Naive thymus-derived CD4-positive, alpha-beta T cell (primary cell): ENCODE measurements around the gene CLEC4M. TPM values are rescaled to one million over a fixed set of nuclear protein-coding genes. Genes with fewer than 3 reads are reported as not detected.

Source experiments
- ATAC-seq: fragments of 150-1000 bp; cut with Tn5 transposase; 2 replicates; pipeline ENCODE4 v1.10.0; 2021; ENCODE audit warnings: mild to moderate bottlenecking, moderate library complexity
- CTCF ChIA-PET: fragments of 350-600 bp; sonication (Branson Sonifier 250); formaldehyde crosslinking; loops from one replicate; lab custom pipeline; 2021; ENCODE audit warnings: antibody characterized with exemption; lab: Charles Lee
- POLR2A ChIA-PET: fragments of 350-600 bp; sonication (Branson Sonifier 250); formaldehyde crosslinking; loops from one replicate; lab custom pipeline; 2021; ENCODE audit warnings: antibody characterized with exemption, inconsistent platforms; lab: Charles Lee
- DNase-seq, 9 donors: peaks; one replicate each; pipeline versions ENCODE4 v3.0.0 to v3.0.0-alpha.2; 2020 to 2022; ENCODE audit warnings: mixed read lengths in 1 of 9
- H3K27ac ChIP-seq: one replicate; pipeline ENCODE4 v1.7.0; 2013; ENCODE audit warnings: mild to moderate bottlenecking, low read depth, low read length, moderate library complexity
- H3K27me3 ChIP-seq, 2 donors: one replicate each; pipeline ENCODE4 v1.7.0; 2013; ENCODE audit warnings: low read length in 2 of 2, mild to moderate bottlenecking in 2 of 2, moderate library complexity in 2 of 2; ENCODE audit not compliant: control insufficient read depth in 2 of 2, insufficient read depth in 2 of 2
- H3K36me3 ChIP-seq, 3 experiments: 1 replicate in 2 of 3; 2 replicates in 1 of 3; pipeline ENCODE4 v1.7.0; 2013; ENCODE audit warnings: low read length in 3 of 3, mild to moderate bottlenecking in 3 of 3, moderate library complexity in 1 of 3; ENCODE audit not compliant: insufficient read depth in 3 of 3, control insufficient read depth in 2 of 3
- H3K4me1 ChIP-seq, 2 donors: one replicate each; pipeline ENCODE4 v1.7.0; 2013; ENCODE audit warnings: low read length in 2 of 2, mild to moderate bottlenecking in 2 of 2, moderate library complexity in 1 of 2; ENCODE audit not compliant: control insufficient read depth in 2 of 2, insufficient read depth in 2 of 2
- H3K4me3 ChIP-seq: 2 replicates; pipeline ENCODE4 v1.7.0; 2013; ENCODE audit warnings: mild to moderate bottlenecking, low read length
- H3K9me3 ChIP-seq, 3 experiments: 1 replicate in 2 of 3; 2 replicates in 1 of 3; pipeline ENCODE4 v1.7.0; 2013; ENCODE audit warnings: low read length in 3 of 3; ENCODE audit not compliant: control insufficient read depth in 2 of 3
- H3K27ac Mint-ChIP-seq, 9 donors: one replicate each; pipeline ENCODE4 v1.8.0; 2020 to 2022; ENCODE audit warnings: mixed read lengths in 9 of 9, mild to moderate bottlenecking in 8 of 9, moderate library complexity in 5 of 9, inconsistent platforms in 2 of 9
- H3K27me3 Mint-ChIP-seq, 5 donors: one replicate each; pipeline ENCODE4 v1.8.0; 2021 to 2022; ENCODE audit warnings: mixed read lengths in 5 of 5, mild to moderate bottlenecking in 1 of 5
- H3K36me3 Mint-ChIP-seq, 5 donors: one replicate each; pipeline ENCODE4 v1.8.0; 2020 to 2022; ENCODE audit warnings: mixed read lengths in 5 of 5, mild to moderate bottlenecking in 3 of 5, inconsistent platforms in 1 of 5
- H3K4me1 Mint-ChIP-seq, 7 donors: one replicate each; pipeline ENCODE4 v1.8.0; 2020 to 2022; ENCODE audit warnings: mixed read lengths in 7 of 7, mild to moderate bottlenecking in 3 of 7, inconsistent platforms in 1 of 7
- H3K4me3 Mint-ChIP-seq, 10 donors: one replicate each; pipeline ENCODE4 v1.8.0; 2020 to 2022; ENCODE audit warnings: mild to moderate bottlenecking in 10 of 10, mixed read lengths in 10 of 10, moderate library complexity in 6 of 10, inconsistent platforms in 2 of 10
- H3K9me3 Mint-ChIP-seq, 11 donors: one replicate each; pipeline ENCODE4 v1.8.0; 2020 to 2022; ENCODE audit warnings: mixed read lengths in 11 of 11, mild to moderate bottlenecking in 4 of 11, inconsistent platforms in 1 of 11, moderate library complexity in 1 of 11
- intact Hi-C, 2 donors: fragments of 100-400 bp; cut with micrococcal nuclease; formaldehyde crosslinking; loops; one replicate each; pipeline ENCODE4 v1.15.1; 2023
- polyA plus RNA-seq, 2 donors: library from polyadenylated mRNA; unstranded; fragments of 300-500 nt; fragmentation: Illumina TruSeq; gene quantifications; one replicate each; pipeline ENCODE4 v1.2.3, GENCODE V29; 2021
- total RNA-seq, 6 experiments: library from RNA in 5 of 6; stranded (reverse) in 5 of 6; gene quantifications; 1 replicate in 5 of 6; 2 replicates in 1 of 6; pipeline ENCODE4 v1.2.3 and lab custom pipeline; 2021 to 2026

CLEC4M gene
- total and polyA plus RNA-seq, 7 experiments from 2014 or later, result 0.74 TPM; not detected in 6

GRCh38 chr19:7801020-7801570, 38.1 kb downstream of the CLEC4M start:
- peaks cover 0 to 2% (median 0%) of the 10 kb centered on the region in 5 donors for H3K36me3 Mint-ChIP-seq

GRCh38 chr19:7806234-7806633, 43.2 kb downstream of the CLEC4M start:
- H3K27ac Mint-ChIP-seq, result no peak overlapping the region
- peaks cover 0 to 3% of the 10 kb centered on the region in 2 donors for H3K4me1 ChIP-seq
- H3K27me3 Mint-ChIP-seq, result peaks cover 0 to 27% (median 11%) of the 10 kb centered on the region in 5 donors
- no peaks in the 10 kb centered on the region for H3K27me3 ChIP-seq
- peaks cover 0 to 10% (median 7%) of the 10 kb centered on the region in 5 donors for H3K36me3 Mint-ChIP-seq
- ChIA-PET CTCF (interaction anchor here (1.2 kb wide), 1 partner anchor 238 kb away, joined by 4 read pairs; no protein-coding TSS in a partner anchor), POLR2A (interaction anchor here (0.7 kb wide), 1 partner anchor 1743 kb away, joined by 3 read pairs; no protein-coding TSS in a partner anchor)
- no peak overlapping the region for H3K27ac ChIP-seq
- peaks cover 0 to 17% (median 5%) of the 10 kb centered on the region in 11 donors for H3K9me3 Mint-ChIP-seq
- H3K9me3 ChIP-seq, result peaks cover 0 to 8% (median 0%) of the 10 kb centered on the region in 3 experiments
- peaks cover 0 to 11% (median 0%) of the 10 kb centered on the region in 7 donors for H3K4me1 Mint-ChIP-seq
- H3K36me3 ChIP-seq, result no peaks in the 10 kb centered on the region
- no peak overlapping the region for H3K4me3 ChIP-seq
- no peak for DNase-seq
- no peak for ATAC-seq
- H3K4me3 Mint-ChIP-seq, result no peak overlapping the region
- intact Hi-C loops, result no loop called here

More at GRCh38 chr19:7801020-7801570, 38.1 kb downstream of the CLEC4M start:
- no peak overlapping the region for H3K4me3 Mint-ChIP-seq
- Histone ChIP-seq H3K27ac (no peak overlapping the region), H3K4me1 (no peaks in the 10 kb centered on the region), H3K27me3 (no peaks in the 10 kb centered on the region), H3K4me3 (no peak overlapping the region), H3K9me3 (no peaks in the 10 kb centered on the region), H3K36me3 (no peaks in the 10 kb centered on the region)
- CTCF ChIA-PET, result interaction anchor here (0.7 to 5.3 kb wide), 11 partner anchors 14 to 699 kb away, joined by 3 to 55 read pairs (median 5); partner anchors contain the start of genes PET100, TRAPPC5 and XAB2
- intact Hi-C loops, result no loop called here
- POLR2A ChIA-PET, result interaction anchor here (0.6 to 3.2 kb wide), 6 partner anchors 21 to 718 kb away, joined by 3 to 14 read pairs (median 4); partner anchors contain the start of genes MCEMP1 and TRAPPC5
- no peak overlapping the region for H3K27ac Mint-ChIP-seq
- DNase-seq (no peak), ATAC-seq (no peak)
- H3K27me3 Mint-ChIP-seq, result peaks cover 0 to 48% (median 11%) of the 10 kb centered on the region in 5 donors
- H3K9me3 Mint-ChIP-seq, result peaks cover 0 to 4% (median 0%) of the 10 kb centered on the region in 11 donors
- H3K4me1 Mint-ChIP-seq, result peaks cover 0 to 8% (median 6%) of the 10 kb centered on the region in 7 donors

- CTCF ChIA-PET, result interaction anchor here (1.2 kb wide), 1 partner anchor 239 kb away, joined by 4 read pairs; no protein-coding TSS in a partner anchor
- intact Hi-C loops, result no loop called here
- H3K4me1 Mint-ChIP-seq, result peaks cover 0 to 11% (median 0%) of the 10 kb centered on the region in 7 donors
- ATAC-seq, result no peak
- H3K27me3 ChIP-seq, result no peaks in the 10 kb centered on the region
- H3K4me3 ChIP-seq, result no peak overlapping the region
- no peak overlapping the region for H3K27ac ChIP-seq
- POLR2A ChIA-PET, result interaction anchor here (0.7 to 1.3 kb wide), 2 partner anchors 158 to 1744 kb away, joined by 3 read pairs; no protein-coding TSS in a partner anchor
- no peak for DNase-seq
- peaks cover 0 to 3% of the 10 kb centered on the region in 2 donors for H3K4me1 ChIP-seq
- peaks cover 2 to 13% (median 8%) of the 10 kb centered on the region in 5 donors for H3K36me3 Mint-ChIP-seq
- peak overlapping the region in 1 of 9 donors; percentile 57 for H3K27ac Mint-ChIP-seq
- H3K36me3 ChIP-seq, result no peaks in the 10 kb centered on the region
- H3K4me3 Mint-ChIP-seq, result no peak overlapping the region
- peaks cover 0 to 26% (median 11%) of the 10 kb centered on the region in 5 donors for H3K27me3 Mint-ChIP-seq
- peaks cover 0 to 18% (median 11%) of the 10 kb centered on the region in 11 donors for H3K9me3 Mint-ChIP-seq
- H3K9me3 ChIP-seq, result peaks cover 0 to 14% (median 6%) of the 10 kb centered on the region in 3 experiments
Observed at GRCh38 chr19:7806876-7807275, 43.8 kb downstream of the CLEC4M start.

GRCh38 chr19:7808108-7808507, 45.1 kb downstream of the CLEC4M start:
- CTCF ChIA-PET, result no interaction called here
- H3K27ac Mint-ChIP-seq, result peak overlapping the region in 1 of 9 donors; percentile 57

GRCh38 chr19:7811989-7812388, 48.9 kb downstream of the CLEC4M start:
- no peak overlapping the region for H3K4me3 ChIP-seq
- H3K36me3 ChIP-seq, result no peaks in the 10 kb centered on the region
- Mint-ChIP-seq H3K36me3 (peaks cover 6 to 19% (median 14%) of the 10 kb centered on the region in 5 donors), H3K4me3 (no peak overlapping the region), H3K4me1 (peaks cover 14 to 26% (median 21%) of the 10 kb centered on the region in 7 donors), H3K27ac (no peak overlapping the region), H3K27me3 (peaks cover 0 to 10% (median 0%) of the 10 kb centered on the region in 5 donors), H3K9me3 (peaks cover 0 to 33% (median 14%) of the 10 kb centered on the region in 11 donors)
- intact Hi-C loops, result no loop called here
- ChIA-PET CTCF (interaction anchor here (0.6 to 1.7 kb wide), 4 partner anchors 8 to 244 kb away, joined by 3 to 5 read pairs (median 4); partner anchors contain the start of gene TRAPPC5), POLR2A (interaction anchor here (0.6 to 1.2 kb wide), 2 partner anchors 16 to 803 kb away, joined by 3 to 7 read pairs; no protein-coding TSS in a partner anchor)
- ATAC-seq, result no peak
- peaks cover 9 to 16% of the 10 kb centered on the region in 2 donors for H3K4me1 ChIP-seq
- H3K27ac ChIP-seq, result no peak overlapping the region
- no peaks in the 10 kb centered on the region for H3K27me3 ChIP-seq
- DNase-seq, result no peak
- H3K9me3 ChIP-seq, result peaks cover 0 to 19% (median 6%) of the 10 kb centered on the region in 3 experiments

More at GRCh38 chr19:7808108-7808507, 45.1 kb downstream of the CLEC4M start:
- Mint-ChIP-seq H3K4me1 (peaks cover 0 to 11% (median 0%) of the 10 kb centered on the region in 7 donors), H3K27me3 (peaks cover 0 to 16% (median under 1%) of the 10 kb centered on the region in 5 donors), H3K36me3 (peaks cover 6 to 14% (median 8%) of the 10 kb centered on the region in 5 donors), H3K4me3 (no peak overlapping the region), H3K9me3 (peaks cover 0 to 23% (median 12%) of the 10 kb centered on the region in 11 donors)
- no peak for DNase-seq
- no peak overlapping the region for H3K27ac ChIP-seq
- peaks cover 0 to 19% (median 6%) of the 10 kb centered on the region in 3 experiments for H3K9me3 ChIP-seq
- POLR2A ChIA-PET, result no interaction called here
- no peaks in the 10 kb centered on the region for H3K27me3 ChIP-seq
- peaks cover 0 to 3% of the 10 kb centered on the region in 2 donors for H3K4me1 ChIP-seq
- H3K36me3 ChIP-seq, result no peaks in the 10 kb centered on the region
- ATAC-seq, result no peak
- no peak overlapping the region for H3K4me3 ChIP-seq
- intact Hi-C loops, result no loop called here

GRCh38 chr19:7815325-7815724, 52.3 kb downstream of the CLEC4M start:
- Histone ChIP-seq H3K9me3 (peaks cover 0 to 19% (median 6%) of the 10 kb centered on the region in 3 experiments), H3K4me3 (peak overlapping the region; percentile 24), H3K36me3 (no peaks in the 10 kb centered on the region), H3K4me1 (peaks cover 9 to 14% of the 10 kb centered on the region in 2 donors), H3K27ac (no peak overlapping the region), H3K27me3 (no peaks in the 10 kb centered on the region)
- Mint-ChIP-seq H3K36me3 (peaks cover 6 to 15% (median 14%) of the 10 kb centered on the region in 5 donors), H3K4me1 (peaks cover 3 to 25% (median 20%) of the 10 kb centered on the region in 7 donors), H3K4me3 (peak overlapping the region; percentile 48 to 84 (median 66)), H3K27ac (peak overlapping the region in 4 of 9 donors; percentile 49 to 91 (median 76)), H3K9me3 (peaks cover 0 to 44% (median 14%) of the 10 kb centered on the region in 11 donors), H3K27me3 (peaks cover 6 to 21% (median 17%) of the 10 kb centered on the region in 5 donors)
- peak in 4 of 9 donors; percentile 26 to 37 (median 30) for DNase-seq
- intact Hi-C loops, result no loop called here
- peak; percentile 64 for ATAC-seq
- ChIA-PET CTCF (interaction anchor here (1.1 kb wide), 1 partner anchor 15 kb away, joined by 4 read pairs; no protein-coding TSS in a partner anchor), POLR2A (interaction anchor here (0.8 kb wide), 1 partner anchor 157 kb away, joined by 3 read pairs; no protein-coding TSS in a partner anchor)
